ENCODE results near the gene NCBP3.

- TF ChIP-seq CTCF (IDR thresholded peaks at IDR 0.05) (no peak), POLR2A (IDR thresholded peaks at IDR 0.05) (no peak)
These were observed 11.4 kb upstream of the NCBP3 start for GRCh38 chr17:3857261-3858105.
